CD4-positive, alpha-beta T cell (primary cell): Measurements from ENCODE around the gene TMEM131. TPM values are rescaled to one million over a fixed set of nuclear protein-coding genes. Genes with fewer than 3 reads are reported as not detected.
A peak's percentile ranks its signal among the peaks of the same experiment; 100 is the strongest.

Source experiments
- ATAC-seq: fragments of 200-7000 bp; cut with Tn5 transposase; one replicate; pipeline ENCODE4 v1.10.0; 2022; ENCODE audit warnings: mild to moderate bottlenecking; ENCODE audit not compliant: poor library complexity
- CTCF ChIA-PET: fragments of 350-600 bp; sonication (Branson Sonifier 250); formaldehyde crosslinking; loops from one replicate; lab custom pipeline; 2021; ENCODE audit warnings: antibody characterized with exemption, inconsistent platforms; lab: Charles Lee
- POLR2A ChIA-PET: fragments of 350-600 bp; sonication (Branson Sonifier 250); formaldehyde crosslinking; loops from one replicate; lab custom pipeline; 2021; ENCODE audit warnings: antibody characterized with exemption, inconsistent platforms; lab: Charles Lee
- DNase-seq, 14 experiments: peaks; one replicate each; pipeline ENCODE4 v3.0.0-alpha.2; 2013 to 2020; ENCODE audit warnings: mixed read lengths in 2 of 14
- H3K27ac ChIP-seq, 2 donors: one replicate each; pipeline versions ENCODE4 v1.5.1 to v1.7.0; 2013; ENCODE audit warnings: low read length in 2 of 2, low read depth in 1 of 2, mild to moderate bottlenecking in 1 of 2
- H3K27me3 ChIP-seq, 2 experiments: 1 replicate in 1 of 2; 2 replicates in 1 of 2; pipeline versions ENCODE4 v1.6.1 to v1.7.0; 2013; ENCODE audit warnings: low read length in 2 of 2, control low read depth in 1 of 2, mild to moderate bottlenecking in 1 of 2, moderate library complexity in 1 of 2; ENCODE audit not compliant: insufficient read depth in 2 of 2, control insufficient read depth in 1 of 2
- H3K36me3 ChIP-seq: one replicate; pipeline ENCODE4 v1.6.1; 2013; ENCODE audit warnings: low read length, control low read depth; ENCODE audit not compliant: insufficient read depth
- H3K4me1 ChIP-seq: one replicate; pipeline ENCODE4 v1.6.1; 2013; ENCODE audit warnings: low read length, control low read depth; ENCODE audit not compliant: insufficient read depth
- H3K4me3 ChIP-seq: one replicate; pipeline ENCODE4 v1.5.1; 2013; ENCODE audit warnings: mild to moderate bottlenecking, low read length, moderate library complexity
- H3K9me3 ChIP-seq, 2 experiments: 1 replicate in 1 of 2; 2 replicates in 1 of 2; pipeline versions ENCODE4 v1.6.1 to v1.7.0; 2013; ENCODE audit warnings: low read length in 2 of 2, mild to moderate bottlenecking in 2 of 2, control low read depth in 1 of 2, moderate library complexity in 1 of 2; ENCODE audit not compliant: control insufficient read depth in 1 of 2, insufficient read depth in 1 of 2
- H3K27ac Mint-ChIP-seq: one replicate; pipeline ENCODE4 v1.8.0; 2020; ENCODE audit warnings: mixed read lengths
- H3K27me3 Mint-ChIP-seq: one replicate; pipeline ENCODE4 v1.8.0; 2021; ENCODE audit warnings: mixed read lengths
- H3K36me3 Mint-ChIP-seq: one replicate; pipeline ENCODE4 v1.8.0; 2021; ENCODE audit warnings: low read depth, mixed read lengths
- H3K4me1 Mint-ChIP-seq: one replicate; pipeline ENCODE4 v1.8.0; 2021; ENCODE audit warnings: low read depth, mixed read lengths
- H3K4me3 Mint-ChIP-seq: one replicate; pipeline ENCODE4 v1.8.0; 2020; ENCODE audit warnings: mild to moderate bottlenecking, mixed read lengths
- H3K9me3 Mint-ChIP-seq: one replicate; pipeline ENCODE4 v1.8.0; 2020; ENCODE audit warnings: mixed read lengths
- CTCF ChIP-seq: fragments of 200-600 bp; IDR thresholded peaks from one replicate; pipeline ENCODE4 v1.8.0; 2022; ENCODE audit warnings: antibody characterized with exemption, mild to moderate bottlenecking
- intact Hi-C, 2 experiments: fragments of 100-400 bp; cut with DNase I in 1 of 2; cut with micrococcal nuclease in 1 of 2; formaldehyde crosslinking; loops; one replicate each; pipeline versions ENCODE4 v1.15.1 to v1.9.0; 2023 to 2025; cut with DNase I, micrococcal nuclease
- total RNA-seq, 174 experiments: library from RNA in 2 of 174; stranded (reverse) in 2 of 174; gene quantifications; one replicate each; pipeline ENCODE4 v1.2.3 and lab custom pipeline; 2021 to 2026

TMEM131 gene
- total RNA-seq, 2 experiments from 2014 or later: 29.2 to 33.6 TPM

GRCh38 chr2:97953853-97954252 is 41.9 kb downstream of the TMEM131 start:
- H3K9me3 ChIP-seq: no peaks in the 10 kb centered on the region
- H3K9me3 Mint-ChIP-seq: no peaks in the 10 kb centered on the region
- ChIA-PET POLR2A (no interaction called here), CTCF (no interaction called here)
- H3K27ac ChIP-seq: no peak overlapping the region
- no peak overlapping the region for H3K27ac Mint-ChIP-seq
- DNase-seq (no peak), ATAC-seq (no peak)
- no peaks in the 10 kb centered on the region for H3K36me3 ChIP-seq
- H3K4me1 Mint-ChIP-seq: peaks cover 82% of the 10 kb centered on the region
- TF ChIP-seq CTCF: no peak
- peaks cover 9% of the 10 kb centered on the region for H3K36me3 Mint-ChIP-seq
- no peak overlapping the region for H3K4me3 ChIP-seq
- peaks cover 10% of the 10 kb centered on the region for H3K4me1 ChIP-seq
- H3K27me3 ChIP-seq: no peaks in the 10 kb centered on the region
- no peaks in the 10 kb centered on the region for H3K27me3 Mint-ChIP-seq
- H3K4me3 Mint-ChIP-seq: no peak overlapping the region
- intact Hi-C loops: no loop called here

- Histone ChIP-seq H3K27me3 (no peaks in the 10 kb centered on the region), H3K9me3 (no peaks in the 10 kb centered on the region), H3K27ac (no peak overlapping the region), H3K4me1 (peaks cover 4% of the 10 kb centered on the region), H3K4me3 (no peak overlapping the region), H3K36me3 (no peaks in the 10 kb centered on the region)
- ATAC-seq: no peak
- Mint-ChIP-seq H3K36me3 (peaks cover 13% of the 10 kb centered on the region), H3K4me1 (peaks cover 78% of the 10 kb centered on the region), H3K4me3 (no peak overlapping the region), H3K27me3 (no peaks in the 10 kb centered on the region), H3K9me3 (no peaks in the 10 kb centered on the region), H3K27ac (no peak overlapping the region)
- intact Hi-C loops: no loop called here
- ChIA-PET POLR2A (no interaction called here), CTCF (no interaction called here)
- no peak for DNase-seq
- no peak for TF ChIP-seq CTCF
Measured at GRCh38 chr2:97952357-97952756, 43.4 kb downstream of the TMEM131 start.

GRCh38 chr2:97951155-97951680 is 44.5 kb downstream of the TMEM131 start:
- no peak for ATAC-seq
- POLR2A ChIA-PET: no interaction called here
- H3K36me3 Mint-ChIP-seq: peaks cover 13% of the 10 kb centered on the region

More at GRCh38 chr2:97951155-97951680, 44.5 kb downstream of the TMEM131 start:
- H3K27me3 ChIP-seq: no peaks in the 10 kb centered on the region
- DNase-seq: peak in 1 of 14 experiments; percentile 38
- H3K4me3 ChIP-seq: no peak overlapping the region
- Mint-ChIP-seq H3K4me1 (peaks cover 85% of the 10 kb centered on the region), H3K27ac (no peak overlapping the region), H3K9me3 (no peaks in the 10 kb centered on the region), H3K4me3 (no peak overlapping the region), H3K27me3 (no peaks in the 10 kb centered on the region)
- H3K27ac ChIP-seq: no peak overlapping the region
- H3K4me1 ChIP-seq: peaks cover 4% of the 10 kb centered on the region
- CTCF ChIA-PET: interaction anchor here (1.1 kb wide), 1 partner anchor 11 kb away, joined by 3 read pairs; no protein-coding TSS in a partner anchor
- intact Hi-C loops: no loop called here
- no peaks in the 10 kb centered on the region for H3K9me3 ChIP-seq
- no peak for TF ChIP-seq CTCF
- no peaks in the 10 kb centered on the region for H3K36me3 ChIP-seq
